Hindlimb muscle (tissue), 1 donor: Measurements from ENCODE around the gene STAC3. TPM values are rescaled to one million over a fixed set of nuclear protein-coding genes. Genes with fewer than 3 reads are reported as not detected.

ENCODE experiments used
- DNase-seq: peaks from one replicate; pipeline ENCODE4 v3.0.0-alpha.2; 2013
- polyA plus RNA-seq: library from polyadenylated mRNA; unstranded; fragments of 120-200 nt; gene quantifications from one replicate; pipeline ENCODE4 v1.2.1, GENCODE V29; 2013; ENCODE audit not compliant: insufficient read length

Gene STAC3
- polyA plus RNA-seq, 1 donor, result 476 TPM

DNA sequence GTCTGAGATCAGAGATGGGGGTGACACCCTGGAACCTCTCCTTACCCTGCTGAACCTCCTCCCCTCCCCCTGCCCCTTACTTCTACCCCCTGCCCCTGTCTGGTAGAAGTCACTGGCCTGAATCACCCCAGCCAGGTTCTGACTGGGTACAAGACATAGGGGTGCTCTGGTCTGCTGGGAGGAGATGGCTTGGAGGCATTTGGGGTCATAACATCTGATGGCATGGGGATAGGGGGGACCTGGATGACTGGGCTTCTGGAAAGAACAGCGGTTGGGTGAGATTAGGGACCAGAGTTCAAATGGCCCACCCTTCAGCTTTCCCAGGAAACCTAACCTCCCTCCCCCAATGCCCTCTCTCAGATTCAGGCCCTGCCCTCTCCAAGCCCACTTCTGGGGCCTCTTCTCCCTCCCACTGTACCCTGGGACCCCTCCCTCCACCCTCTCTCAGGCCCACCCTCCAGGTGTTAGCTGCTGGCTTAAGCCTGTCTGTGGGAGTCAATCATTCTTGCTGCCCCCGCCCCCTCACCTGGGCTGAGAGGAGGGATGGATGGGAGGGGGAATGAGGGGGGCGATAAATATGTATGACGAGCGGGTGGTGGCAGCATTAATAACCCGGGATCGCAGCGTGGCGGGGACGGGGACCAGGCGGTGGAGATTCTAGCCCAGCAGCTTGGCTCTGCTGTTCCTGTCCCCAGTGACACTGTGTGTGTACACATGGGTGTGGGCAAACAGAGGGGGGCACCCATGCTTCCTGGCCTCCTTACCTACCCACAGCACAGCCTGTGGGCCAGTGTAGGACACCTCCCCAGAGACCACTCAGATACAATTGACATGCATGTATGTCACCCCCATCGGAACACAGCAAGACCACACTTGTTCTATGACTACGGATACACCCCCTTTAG is 28.4 kb downstream of the STAC3 start:
- DNase-seq, result no peak

DNA sequence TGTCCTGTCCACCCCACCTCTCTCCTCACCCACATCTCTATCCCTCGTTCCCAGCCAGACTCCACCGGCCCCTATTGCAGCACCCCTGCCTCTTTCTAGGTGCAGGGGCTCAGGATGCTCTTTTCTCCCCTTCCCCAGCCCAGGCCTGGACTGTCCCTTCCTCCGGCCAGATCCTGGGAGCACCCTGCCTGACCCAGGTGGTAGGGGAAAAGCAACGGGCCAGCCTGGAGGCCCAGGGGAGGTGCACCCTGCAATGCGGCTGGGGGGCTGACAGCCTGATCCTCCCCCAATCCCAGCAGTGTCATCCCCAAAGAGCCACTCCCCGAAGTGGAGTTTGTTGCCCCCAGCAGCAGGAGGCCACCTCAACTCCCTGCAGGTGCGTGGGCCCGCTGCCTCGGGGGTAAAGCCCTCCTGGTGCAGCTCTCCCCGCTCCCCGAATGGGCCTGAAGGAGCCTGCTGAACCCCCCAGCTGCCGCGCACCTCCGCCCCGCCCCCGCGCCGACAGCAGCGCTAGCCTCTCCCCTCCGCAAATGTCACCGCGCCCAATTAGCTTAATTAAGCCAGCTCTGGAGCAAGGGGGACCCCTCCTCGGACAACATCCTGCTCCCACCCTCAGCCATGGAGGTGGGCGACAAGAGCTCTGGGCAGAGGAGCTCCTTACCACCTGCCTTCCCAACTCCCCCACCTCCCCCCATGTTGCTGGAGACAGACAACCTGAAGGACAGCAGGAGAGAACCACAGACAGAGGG is 29.6 kb downstream of the STAC3 start:
- DNase-seq, result no peak

DNA sequence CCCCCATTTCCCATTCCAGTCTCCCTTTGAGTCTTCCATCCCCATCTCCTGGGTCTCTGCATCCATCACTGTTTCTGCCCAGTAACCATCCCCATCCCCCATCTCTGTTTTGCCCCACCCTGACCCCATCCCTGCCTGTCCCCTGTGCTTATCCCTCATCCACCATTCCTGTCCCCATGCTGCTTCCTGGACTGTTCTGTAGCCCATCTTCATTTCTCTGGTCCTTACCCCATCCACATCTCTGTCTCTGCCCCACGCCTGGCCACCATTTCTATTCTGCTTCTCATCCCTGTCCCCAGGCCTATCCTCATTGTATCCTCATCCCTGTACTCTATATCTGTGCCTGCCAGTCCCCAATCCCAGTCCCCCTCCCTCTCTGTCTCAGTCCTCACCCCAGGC is 30.2 kb downstream of the STAC3 start:
- no peak for DNase-seq

DNA sequence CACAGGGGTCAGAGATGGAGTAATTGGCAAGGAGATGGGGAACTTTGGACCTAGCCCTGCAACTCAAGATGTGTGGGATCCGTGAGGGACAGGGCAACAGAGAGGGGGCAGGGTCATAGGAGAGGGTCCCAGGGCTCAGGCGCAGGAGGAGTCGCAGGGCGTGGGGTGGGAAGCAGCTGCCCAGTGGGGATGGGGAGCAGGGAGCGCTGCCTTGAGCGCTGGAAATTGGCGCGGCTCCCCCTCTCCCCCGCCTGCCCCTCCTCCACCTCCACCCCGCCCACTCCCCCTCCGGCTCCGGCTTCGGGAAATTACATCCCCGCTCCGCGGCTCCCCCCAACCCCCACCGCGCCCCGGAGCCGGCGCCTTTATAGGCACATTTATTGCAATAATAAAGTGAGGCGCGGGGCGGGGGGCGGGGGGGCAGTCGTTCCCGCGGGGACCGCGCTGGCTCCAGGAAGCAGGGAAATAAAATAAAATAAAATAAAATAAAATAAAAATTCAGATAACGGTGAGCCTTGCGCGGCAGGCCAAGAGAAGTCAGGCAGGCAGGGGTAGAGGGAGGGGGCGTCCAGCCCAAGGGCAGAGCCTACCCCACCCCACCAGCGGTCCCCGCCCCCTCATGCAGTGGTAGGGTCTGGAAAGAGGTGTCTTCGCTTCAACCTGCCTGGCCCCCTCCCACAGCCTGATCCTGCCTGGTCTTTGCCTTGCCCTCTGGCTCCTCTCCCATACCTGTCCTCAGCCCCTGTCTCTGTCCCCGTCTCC is 30.8 kb downstream of the STAC3 start:
- no peak for DNase-seq

DNA sequence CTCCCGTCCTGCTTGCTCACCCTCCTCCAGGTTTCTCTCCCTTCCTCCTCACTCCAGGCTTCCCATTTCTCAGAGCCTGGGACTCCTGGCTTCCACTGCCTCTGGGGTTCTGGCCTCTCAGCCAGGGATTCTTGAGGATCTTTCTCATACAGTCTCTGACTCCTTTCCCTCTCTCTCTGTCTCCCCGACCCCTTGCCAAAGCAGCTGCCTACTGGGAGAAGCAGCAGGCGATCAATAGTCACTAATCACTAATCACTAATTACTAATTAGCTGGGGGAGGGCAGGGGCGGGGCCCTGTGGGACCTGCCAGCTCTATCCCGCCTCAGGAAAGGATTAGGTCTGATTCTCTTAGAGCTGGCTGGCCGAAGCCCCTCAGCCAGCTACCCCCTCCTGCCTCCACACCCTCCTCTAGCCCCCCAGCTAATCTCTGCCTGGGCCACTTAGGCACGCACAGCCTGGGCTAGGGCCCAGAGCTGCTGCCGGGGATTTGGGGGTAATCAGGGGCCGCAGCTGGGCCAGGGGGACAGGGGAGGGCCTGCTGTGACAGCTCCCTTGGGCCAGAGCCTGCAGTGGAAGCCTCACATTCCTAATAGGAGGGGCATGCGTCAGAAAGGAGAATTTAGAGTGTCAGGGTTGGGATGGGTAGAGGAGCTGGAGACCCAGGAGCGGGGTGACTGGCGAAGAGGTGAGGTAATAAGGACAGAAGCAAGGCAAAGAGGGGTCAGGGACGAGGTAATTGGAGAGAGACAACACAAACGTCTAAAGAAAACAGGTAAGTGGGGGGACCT is 31.6 kb downstream of the STAC3 start:
- no peak for DNase-seq

DNA sequence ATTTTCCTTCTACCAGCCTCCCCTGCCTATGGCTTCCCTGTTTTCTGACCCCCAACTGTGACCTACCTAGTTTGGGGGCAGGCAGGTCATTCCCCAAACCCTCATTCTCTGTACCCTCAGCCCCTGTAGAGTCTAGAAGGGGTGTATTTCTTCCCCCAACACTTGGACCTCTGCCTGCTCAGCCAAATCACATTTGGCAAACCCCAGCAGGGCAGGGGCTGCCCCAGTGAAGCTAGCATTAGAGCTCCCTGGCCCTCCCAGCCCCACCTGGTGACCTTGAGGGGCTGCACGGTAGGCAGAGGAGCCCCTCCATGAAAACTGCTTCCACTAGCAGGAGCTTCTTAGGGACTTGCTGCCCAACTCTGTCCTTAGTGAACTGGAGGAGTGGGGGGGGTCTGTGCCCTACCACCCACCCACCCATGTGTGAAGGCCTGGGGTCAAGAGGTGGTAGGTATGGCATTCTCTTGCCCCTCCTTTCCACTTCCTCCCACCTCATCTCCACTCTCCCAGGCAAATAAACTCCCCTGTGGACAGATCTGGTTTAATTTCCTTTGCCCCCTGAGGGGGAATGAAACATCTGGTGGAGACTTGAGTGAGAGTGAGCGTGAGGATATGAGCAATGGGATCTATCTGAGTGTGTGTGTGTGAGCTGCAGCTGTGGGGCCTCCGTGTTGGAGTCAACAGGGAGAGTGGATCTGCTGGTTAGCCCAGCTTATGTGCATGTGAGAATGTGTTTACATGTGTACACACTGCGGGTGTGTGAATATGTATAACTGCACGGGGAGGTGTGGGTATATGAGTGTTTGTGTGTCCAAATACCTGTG is 32.7 kb downstream of the STAC3 start:
- DNase-seq, result no peak

DNA sequence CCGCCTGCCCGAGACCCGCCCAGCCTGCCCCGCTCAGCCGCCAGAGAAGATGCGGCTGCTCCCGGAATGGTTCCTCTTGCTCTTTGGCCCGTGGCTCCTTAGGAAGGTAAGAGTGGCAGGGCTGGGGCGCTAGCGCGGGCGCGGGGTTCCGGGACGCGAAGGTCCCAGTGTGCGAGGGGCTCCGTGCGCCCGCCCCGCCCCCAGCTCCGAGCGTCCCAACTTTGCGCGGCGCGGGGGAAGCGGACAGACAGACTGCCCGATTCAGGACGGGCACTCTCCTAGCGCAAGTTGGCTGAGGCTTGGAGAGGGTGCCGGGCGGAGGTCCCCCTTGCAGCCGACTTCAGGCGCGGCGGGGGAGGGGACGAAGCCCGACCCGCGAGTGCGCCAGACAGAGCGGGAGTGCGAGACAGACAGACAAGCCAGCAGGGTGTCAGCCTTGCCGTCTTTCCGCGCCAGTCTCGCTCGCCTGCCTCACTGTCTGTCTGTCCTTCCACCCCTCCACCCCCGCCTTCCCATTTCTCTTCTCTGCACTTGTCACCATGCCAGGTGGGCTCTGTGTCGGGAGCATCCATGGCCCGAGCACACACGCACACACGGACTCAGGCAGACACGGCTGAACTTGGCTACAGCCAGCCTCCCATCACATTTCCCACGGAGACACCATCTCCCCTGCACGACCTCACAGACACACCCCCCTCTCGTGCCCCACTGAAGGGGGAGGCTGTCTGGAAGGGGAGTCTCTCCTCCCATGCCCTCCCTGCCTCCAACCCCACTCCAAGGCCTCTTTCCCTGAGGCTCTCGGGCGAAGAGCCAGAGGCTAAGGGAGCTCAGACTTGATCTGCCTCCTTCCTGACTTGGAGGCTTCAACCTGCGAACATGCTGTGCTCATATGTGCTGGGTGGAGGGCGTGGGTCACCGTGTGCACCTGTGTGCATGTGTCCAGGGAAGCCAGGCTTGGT is 33.8 kb downstream of the STAC3 start:
- no peak for DNase-seq

DNA sequence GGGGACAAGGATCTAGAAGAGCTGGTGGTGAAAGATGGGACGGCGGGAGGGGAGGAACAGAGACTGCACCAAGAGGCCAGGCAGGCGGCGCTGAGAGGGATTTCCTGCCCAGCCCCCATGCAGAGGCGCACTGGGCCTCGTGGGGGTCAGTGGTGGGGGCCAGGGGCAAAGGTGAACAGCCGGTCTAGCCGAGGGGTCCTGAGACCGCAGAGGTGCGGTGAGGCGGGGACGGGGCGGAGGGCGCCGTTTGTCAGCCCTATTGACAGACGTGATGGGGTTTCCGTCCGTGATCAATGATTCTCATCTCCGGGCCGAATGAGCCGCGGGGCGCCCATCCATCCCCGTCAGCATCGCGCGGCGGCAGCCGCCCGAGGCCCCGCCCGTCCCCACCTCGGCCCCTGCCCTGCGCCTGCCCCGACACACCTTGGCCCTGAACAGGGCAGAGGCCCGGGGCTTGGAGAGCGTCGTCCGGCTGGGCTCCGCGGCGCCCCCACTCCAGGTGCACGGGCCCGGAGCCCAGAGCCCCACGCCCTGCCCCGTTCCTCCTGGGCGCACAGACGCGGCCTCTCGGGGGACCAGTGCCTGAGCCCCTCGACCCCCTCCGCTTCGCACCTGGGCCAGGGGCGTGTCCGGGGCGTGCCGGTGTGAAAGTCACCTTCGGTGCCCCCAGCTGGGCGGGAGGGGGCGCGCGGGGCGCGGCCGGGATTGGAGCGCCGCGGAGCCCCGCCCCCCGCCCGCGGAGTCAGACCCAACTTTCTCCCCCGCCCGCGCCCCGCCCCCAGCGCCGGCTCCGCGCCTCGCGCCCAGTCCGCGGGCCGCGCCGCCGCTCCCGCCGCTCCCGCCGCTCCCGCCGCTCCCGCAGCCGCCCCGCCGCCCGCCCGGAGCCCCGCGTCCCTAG is 34.7 kb downstream of the STAC3 start, which contains the start of gene NXPH4:
NXPH4 (plus strand) TSS at position 781 of the 898 bp plus-strand sequence. CDS start 176 bp downstream, outside the sequence.
- DNase-seq, result no peak

DNA sequence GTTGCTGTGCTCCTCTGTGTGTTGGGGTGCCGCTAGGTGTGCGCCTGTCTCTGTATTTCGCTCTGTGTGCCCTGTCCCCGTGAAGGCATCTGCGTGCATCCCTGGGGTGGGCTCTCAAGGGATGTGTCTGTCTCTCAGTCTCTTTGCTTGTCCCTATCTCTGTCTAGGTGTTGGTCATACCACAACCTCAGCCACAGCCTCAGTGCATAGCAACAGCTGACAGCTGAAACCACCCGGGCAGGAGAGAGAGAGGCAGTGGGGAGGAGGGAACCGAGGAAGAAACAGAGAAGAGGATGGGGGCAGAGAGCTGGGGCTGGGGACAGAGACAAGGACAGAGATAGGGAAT is 35.3 kb downstream of the STAC3 start:
- no peak for DNase-seq

DNA sequence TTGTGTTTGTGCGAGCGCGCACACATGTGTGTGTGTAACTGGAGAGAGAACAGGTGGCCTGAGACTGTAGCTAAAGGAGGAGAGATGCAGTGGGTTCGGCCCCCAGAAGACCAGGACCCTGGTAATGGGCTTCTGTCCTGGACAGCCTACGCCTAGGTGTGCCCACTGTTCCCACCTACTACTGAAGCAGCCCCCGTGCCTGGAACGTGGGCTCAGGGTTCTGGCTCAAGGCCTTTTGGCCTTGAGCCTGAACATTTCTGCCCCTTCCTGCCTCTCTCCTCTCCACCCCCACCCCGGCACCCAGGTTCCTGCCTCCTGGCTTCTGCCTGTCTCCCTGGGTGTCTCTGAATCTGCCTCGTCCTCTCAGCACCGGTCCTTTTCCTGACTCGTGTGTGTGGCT is 35.9 kb downstream of the STAC3 start:
- no peak for DNase-seq

DNA sequence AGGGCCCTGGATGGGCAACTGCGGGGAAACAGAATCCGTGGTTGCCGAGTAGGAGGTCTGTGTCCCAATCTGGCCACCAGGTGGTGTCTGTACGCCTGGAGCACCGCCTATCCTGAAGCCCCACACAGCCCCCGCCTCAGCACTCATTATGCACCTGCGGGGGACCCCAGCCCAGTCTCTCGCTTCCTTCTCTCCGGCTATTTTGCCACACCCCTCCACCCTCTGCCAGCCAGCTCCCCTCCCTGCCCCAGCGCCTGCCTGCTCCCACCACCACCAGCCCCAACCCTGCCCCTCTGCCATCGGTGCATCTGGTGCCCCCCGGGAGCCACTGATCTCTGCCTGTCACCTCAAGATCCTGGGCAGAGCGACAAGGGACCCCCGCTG is 36.6 kb downstream of the STAC3 start:
- DNase-seq, result no peak

DNA sequence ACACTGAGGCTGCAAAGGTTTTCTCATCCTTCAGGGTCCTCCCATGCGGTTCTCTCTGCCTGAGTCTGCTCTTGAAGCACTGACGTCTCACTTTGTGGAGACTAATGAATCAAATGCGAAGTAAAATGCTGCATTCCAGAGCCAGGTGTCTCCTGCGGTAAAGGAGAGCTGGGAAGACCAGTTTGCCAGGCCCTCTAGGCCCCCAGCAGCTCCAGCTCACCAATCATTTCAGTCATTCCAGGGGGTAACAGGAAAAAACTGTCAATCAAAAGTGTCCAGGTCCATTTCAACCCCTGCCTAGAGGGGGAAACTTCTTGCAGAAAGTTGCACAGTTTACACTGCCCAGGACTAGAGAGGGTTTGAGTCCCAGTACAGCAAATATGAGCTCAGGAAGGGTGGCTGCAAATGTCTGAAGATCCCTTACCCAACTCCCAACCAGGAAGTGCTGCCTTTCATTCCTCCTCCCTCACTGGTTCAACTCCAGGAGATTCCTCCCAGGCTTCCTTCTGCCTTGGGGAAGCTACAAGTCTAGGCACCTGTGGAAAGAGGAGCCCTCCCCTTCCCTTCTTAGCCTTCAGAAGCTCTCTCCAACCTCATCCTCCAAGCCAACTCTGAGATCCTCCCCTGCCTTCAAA is 37.1 kb downstream of the STAC3 start:
- no peak for DNase-seq

DNA sequence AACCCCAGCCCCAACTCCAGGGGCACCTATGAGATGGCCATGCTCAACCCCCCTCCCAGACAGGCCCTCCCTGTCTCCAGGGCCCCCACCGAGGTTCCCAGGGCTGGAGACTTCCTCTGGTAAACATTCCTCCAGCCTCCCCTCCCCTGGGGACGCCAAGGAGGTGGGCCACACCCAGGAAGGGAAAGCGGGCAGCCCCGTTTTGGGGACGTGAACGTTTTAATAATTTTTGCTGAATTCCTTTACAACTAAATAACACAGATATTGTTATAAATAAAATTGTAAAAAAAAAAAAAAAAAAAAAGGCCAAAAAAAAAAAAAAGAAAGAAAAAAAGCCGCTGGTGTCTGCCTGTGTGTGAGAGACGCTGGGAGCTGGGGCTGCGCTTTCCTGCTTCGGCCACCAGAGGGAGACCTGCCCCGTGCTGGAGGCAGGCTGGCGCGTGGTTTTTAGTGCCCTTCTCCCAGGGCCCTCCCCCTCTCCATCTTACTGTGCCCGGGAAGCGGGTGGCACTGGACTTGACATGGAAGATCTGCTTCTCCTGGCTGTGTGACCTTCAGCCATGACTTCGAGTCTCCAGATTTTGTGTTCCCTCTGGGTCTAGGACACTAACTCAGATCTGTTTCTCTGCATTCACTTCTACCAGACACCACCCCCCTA is 37.8 kb downstream of the STAC3 start:
- peak; percentile 85 for DNase-seq

DNA sequence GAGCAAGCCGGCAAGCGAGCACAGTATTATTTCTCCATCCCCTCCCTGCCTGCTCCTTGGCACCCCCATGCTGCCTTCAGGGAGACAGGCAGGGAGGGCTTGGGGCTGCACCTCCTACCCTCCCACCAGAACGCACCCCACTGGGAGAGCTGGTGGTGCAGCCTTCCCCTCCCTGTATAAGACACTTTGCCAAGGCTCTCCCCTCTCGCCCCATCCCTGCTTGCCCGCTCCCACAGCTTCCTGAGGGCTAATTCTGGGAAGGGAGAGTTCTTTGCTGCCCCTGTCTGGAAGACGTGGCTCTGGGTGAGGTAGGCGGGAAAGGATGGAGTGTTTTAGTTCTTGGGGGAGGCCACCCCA is 38.3 kb downstream of the STAC3 start:
- no peak for DNase-seq

DNA sequence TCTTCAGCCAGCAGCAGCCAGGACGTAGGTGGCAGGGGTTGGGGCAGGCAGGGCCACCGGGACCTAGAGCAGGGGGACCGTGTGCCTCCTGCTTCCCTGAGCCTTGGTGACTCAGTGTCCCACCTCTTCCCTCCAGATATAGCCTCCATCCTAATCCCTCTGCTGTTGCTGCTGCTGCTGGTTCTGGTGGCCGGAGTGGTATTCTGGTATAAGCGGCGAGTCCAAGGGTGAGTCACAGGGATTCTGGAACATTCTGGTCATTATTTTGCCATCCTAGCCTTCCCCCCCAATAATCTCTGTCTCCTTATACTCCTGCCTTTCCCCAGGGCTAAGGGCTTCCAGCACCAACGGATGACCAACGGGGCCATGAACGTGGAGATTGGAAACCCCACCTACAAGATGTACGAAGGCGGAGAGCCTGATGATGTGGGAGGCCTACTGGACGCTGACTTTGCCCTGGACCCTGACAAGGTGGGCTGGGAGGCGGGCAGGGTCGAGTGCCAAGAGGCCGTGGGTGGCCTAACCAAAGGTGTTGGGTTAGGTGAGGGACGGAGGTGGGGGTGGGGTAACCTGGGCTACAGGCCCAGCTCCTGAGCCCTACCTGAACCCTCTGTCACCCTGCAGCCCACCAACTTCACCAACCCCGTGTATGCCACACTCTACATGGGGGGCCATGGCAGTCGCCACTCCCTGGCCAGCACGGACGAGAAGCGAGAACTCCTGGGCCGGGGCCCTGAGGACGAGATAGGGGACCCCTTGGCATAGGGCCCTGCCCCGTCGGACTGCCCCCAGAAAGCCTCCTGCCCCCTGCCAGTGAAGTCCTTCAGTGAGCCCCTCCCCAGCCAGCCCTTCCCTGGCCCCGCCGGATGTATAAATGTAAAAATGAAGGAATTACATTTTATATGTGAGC is 38.9 kb downstream of the STAC3 start:
- no peak for DNase-seq

DNA sequence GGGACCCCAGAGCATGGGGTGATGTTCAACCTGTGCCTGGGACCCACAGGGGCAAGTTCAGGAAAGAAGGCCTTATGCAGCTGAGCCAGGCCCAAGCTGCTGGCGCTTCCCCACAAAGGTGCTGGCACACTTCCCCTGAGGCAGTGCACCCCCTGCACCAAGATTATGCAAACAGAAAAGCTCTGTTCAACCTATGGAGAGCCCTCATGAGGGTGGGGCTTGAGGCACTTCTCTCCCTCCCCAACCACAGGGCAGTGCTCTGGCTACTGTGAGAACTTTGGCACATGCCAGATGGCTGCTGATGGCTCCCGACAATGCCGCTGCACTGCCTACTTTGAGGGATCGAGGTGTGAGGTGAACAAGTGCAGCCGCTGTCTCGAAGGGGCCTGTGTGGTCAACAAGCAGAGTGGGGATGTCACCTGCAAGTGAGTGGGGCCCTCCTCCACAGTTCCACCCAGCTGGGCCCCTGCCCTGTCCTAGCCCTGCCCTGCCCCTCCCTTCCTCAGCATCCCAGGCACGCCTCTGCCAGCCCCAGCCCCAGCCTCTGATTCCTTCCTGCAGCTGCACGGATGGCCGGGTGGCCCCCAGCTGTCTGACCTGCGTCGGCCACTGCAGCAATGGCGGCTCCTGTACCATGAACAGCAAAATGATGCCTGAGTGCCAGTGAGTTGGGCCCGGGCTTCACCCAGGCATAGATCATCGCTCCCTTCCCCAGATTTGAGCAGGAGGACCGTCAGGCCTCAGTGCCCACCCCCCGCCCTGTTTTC is 39.9 kb downstream of the STAC3 start:
- DNase-seq, result no peak
